Activated CD4-positive, alpha-beta memory T cell treated with anti-CD3 and anti-CD28 coated beads, Interleukin-2, amount 10 ng/mL, durations not matched to agents 7 days and 5 days (primary cell): ENCODE data around the gene CASS4. TPM values are rescaled to one million over a fixed set of nuclear protein-coding genes. Genes with fewer than 3 reads are reported as not detected.

Experiments used
- CTCF ChIA-PET: fragments of 350-600 bp; sonication (Branson Sonifier 250); formaldehyde crosslinking; loops from one replicate; lab custom pipeline; 2021; ENCODE audit warnings: antibody characterized with exemption, inconsistent platforms; lab: Charles Lee
- POLR2A ChIA-PET: fragments of 350-600 bp; sonication (Branson Sonifier 250); formaldehyde crosslinking; loops from one replicate; lab custom pipeline; 2021; ENCODE audit warnings: antibody characterized with exemption; lab: Charles Lee
- DNase-seq: peaks from one replicate; pipeline ENCODE4 v3.0.0-alpha.2; 2020
- H3K27ac Mint-ChIP-seq: one replicate; pipeline ENCODE4 v1.8.0; 2021; ENCODE audit warnings: mild to moderate bottlenecking, mixed read lengths
- H3K27me3 Mint-ChIP-seq: one replicate; pipeline ENCODE4 v1.8.0; 2021; ENCODE audit warnings: mixed read lengths
- H3K36me3 Mint-ChIP-seq: one replicate; pipeline ENCODE4 v1.8.0; 2021; ENCODE audit warnings: low read depth, mixed read lengths
- H3K4me1 Mint-ChIP-seq: one replicate; pipeline ENCODE4 v1.8.0; 2021; ENCODE audit warnings: mixed read lengths
- H3K4me3 Mint-ChIP-seq: one replicate; pipeline ENCODE4 v1.8.0; 2021; ENCODE audit warnings: mild to moderate bottlenecking, mixed read lengths
- H3K9me3 Mint-ChIP-seq: one replicate; pipeline ENCODE4 v1.8.0; 2021; ENCODE audit warnings: mixed read lengths
- total RNA-seq, 2 experiments: library from RNA; stranded (reverse); gene quantifications; one replicate each; pipeline ENCODE4 v1.2.3, GENCODE V29; 2021

CASS4 gene
- total RNA-seq, 2 experiments from 2014 or later: 13.2 TPM

- Mint-ChIP-seq H3K9me3 (no peaks in the 10 kb centered on the region), H3K36me3 (peaks cover 57% of the 10 kb centered on the region), H3K4me1 (peaks cover 82% of the 10 kb centered on the region), H3K27me3 (no peaks in the 10 kb centered on the region), H3K27ac (peak overlapping the region; percentile 84), H3K4me3 (peak overlapping the region; percentile 17)
- DNase-seq: no peak
- CTCF ChIA-PET: no interaction called here
- POLR2A ChIA-PET: interaction anchor here (2.0 to 6.2 kb wide), 5 partner anchors 10 to 46 kb away, joined by 8 to 50 read pairs (median 12); partner anchors contain the start of genes AURKA and CSTF1
These were observed 5.3 kb downstream of the CASS4 start for GRCh38 chr20:56417402-56417801.

GRCh38 chr20:56417911-56418310 lies 5.9 kb downstream of the CASS4 start:
- Mint-ChIP-seq H3K36me3 (peaks cover 53% of the 10 kb centered on the region), H3K9me3 (no peaks in the 10 kb centered on the region), H3K4me1 (peaks cover 82% of the 10 kb centered on the region), H3K27me3 (no peaks in the 10 kb centered on the region), H3K27ac (peak overlapping the region; percentile 84), H3K4me3 (peak overlapping the region; percentile 53)
- no peak for DNase-seq
- CTCF ChIA-PET: no interaction called here
- POLR2A ChIA-PET: interaction anchor here (1.3 to 6.2 kb wide), 7 partner anchors 9 to 51 kb away, joined by 6 to 50 read pairs (median 9); partner anchors contain the start of genes AURKA, CSTF1 and RTF2

DNA sequence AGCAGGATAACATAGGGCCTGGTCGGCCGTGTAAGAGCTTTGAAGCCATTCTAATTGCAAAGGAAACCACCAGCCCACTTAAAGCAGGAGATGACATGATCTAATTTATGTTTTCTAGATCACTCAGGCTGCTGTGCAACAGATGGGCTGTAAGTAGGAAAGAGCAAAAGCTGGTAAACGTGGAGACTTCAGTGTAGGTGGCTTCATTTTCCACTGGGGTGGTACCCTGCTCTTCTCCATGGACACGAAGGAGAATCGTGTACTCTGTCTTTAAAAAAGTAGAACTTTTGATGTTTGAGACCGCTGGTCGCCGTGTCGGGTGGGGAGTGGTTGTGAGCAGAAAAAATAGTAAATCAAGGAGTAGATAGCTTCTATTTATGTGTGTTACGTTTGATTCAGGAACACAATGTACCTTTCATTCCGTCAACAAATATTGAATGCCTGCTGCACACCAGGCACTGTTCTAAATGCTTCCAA lies 6.4 kb downstream of the CASS4 start:
- no peaks in the 10 kb centered on the region for H3K9me3 Mint-ChIP-seq
- ChIA-PET CTCF (no interaction called here), POLR2A (interaction anchor here (1.3 to 6.2 kb wide), 7 partner anchors 9 to 51 kb away, joined by 6 to 50 read pairs (median 9); partner anchors contain the start of genes AURKA, CSTF1 and RTF2)
- H3K4me3 Mint-ChIP-seq: peak overlapping the region; percentile 53
- H3K27me3 Mint-ChIP-seq: no peaks in the 10 kb centered on the region
- peaks cover 49% of the 10 kb centered on the region for H3K36me3 Mint-ChIP-seq
- no peak for DNase-seq
- peaks cover 84% of the 10 kb centered on the region for H3K4me1 Mint-ChIP-seq
- H3K27ac Mint-ChIP-seq: peak overlapping the region; percentile 84

DNA sequence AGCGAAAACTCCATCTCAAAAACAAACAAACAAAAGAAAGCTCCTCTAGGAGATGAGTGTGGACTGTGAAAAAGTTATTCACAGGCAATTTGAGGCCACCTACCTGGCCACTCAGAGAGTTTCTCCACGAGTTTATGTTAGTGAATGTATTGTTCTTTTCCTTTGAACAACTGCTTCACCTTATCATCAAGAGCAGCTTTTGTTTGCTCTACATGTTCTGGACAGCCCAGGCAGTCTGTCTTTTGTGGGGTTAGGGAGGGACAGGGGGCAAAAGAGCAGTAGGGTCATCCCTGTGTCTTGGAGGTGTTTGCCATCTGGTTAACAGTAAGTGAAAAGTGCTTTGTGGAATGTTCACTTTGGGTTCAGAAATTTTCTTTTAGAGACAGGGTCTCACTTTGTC lies 8.0 kb downstream of the CASS4 start:
- H3K27me3 Mint-ChIP-seq: no peaks in the 10 kb centered on the region
- no peak overlapping the region for H3K4me3 Mint-ChIP-seq
- no peak overlapping the region for H3K27ac Mint-ChIP-seq
- ChIA-PET POLR2A (interaction anchor here (0.9 to 6.2 kb wide), 4 partner anchors 9 to 28 kb away, joined by 3 to 50 read pairs (median 12); partner anchors contain the start of genes AURKA and CSTF1), CTCF (no interaction called here)
- DNase-seq: no peak
- H3K36me3 Mint-ChIP-seq: peaks cover 43% of the 10 kb centered on the region
- H3K9me3 Mint-ChIP-seq: no peaks in the 10 kb centered on the region
- peaks cover 77% of the 10 kb centered on the region for H3K4me1 Mint-ChIP-seq

DNA sequence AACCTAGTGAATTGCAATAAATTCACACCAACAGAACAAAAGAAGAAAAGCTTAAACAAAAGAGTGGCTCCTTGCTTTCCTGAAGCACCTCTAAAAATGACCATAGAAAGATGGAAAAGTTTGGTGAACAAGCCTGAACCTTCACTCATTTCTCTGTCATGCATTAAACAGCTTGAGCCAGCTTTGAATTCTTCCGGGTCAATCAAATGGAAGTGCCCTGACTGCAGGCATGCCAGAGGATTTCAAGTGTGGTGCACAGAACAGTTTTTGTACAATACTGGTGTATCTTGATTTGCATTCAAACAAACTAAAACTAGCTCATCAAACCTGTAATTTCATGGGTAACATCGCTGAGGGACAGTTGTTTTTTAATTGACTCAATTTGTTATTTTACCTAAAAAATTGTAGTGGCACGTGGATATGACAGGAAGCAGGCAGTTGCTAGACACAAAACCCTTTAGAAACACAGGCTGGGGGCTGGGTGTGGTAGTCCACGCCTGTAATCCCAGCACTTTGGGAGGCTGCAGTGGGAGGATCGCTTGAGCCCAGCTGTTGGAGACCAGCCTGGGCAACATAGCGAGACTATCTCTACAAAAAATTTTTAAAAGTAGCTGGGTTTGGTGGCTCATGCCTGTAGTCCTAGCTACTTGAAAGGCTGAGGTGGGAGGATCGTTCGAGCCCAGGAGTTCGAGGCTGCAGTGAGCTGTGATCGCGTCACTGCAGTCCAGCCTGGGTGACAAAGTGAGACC lies 9.1 kb downstream of the CASS4 start:
- ChIA-PET CTCF (interaction anchor here (1.1 to 1.2 kb wide), 2 partner anchors 9 to 95 kb away, joined by 3 to 5 read pairs; partner anchors contain the start of gene CASS4), POLR2A (interaction anchor here (0.9 to 3.8 kb wide), 5 partner anchors 8 to 33 kb away, joined by 3 to 28 read pairs (median 5); partner anchors contain the start of genes AURKA, CASS4 and CSTF1)
- Mint-ChIP-seq H3K9me3 (no peaks in the 10 kb centered on the region), H3K4me1 (peaks cover 75% of the 10 kb centered on the region), H3K36me3 (peaks cover 46% of the 10 kb centered on the region), H3K27me3 (no peaks in the 10 kb centered on the region), H3K27ac (peak overlapping the region; percentile 31), H3K4me3 (no peak overlapping the region)
- DNase-seq: no peak

DNA sequence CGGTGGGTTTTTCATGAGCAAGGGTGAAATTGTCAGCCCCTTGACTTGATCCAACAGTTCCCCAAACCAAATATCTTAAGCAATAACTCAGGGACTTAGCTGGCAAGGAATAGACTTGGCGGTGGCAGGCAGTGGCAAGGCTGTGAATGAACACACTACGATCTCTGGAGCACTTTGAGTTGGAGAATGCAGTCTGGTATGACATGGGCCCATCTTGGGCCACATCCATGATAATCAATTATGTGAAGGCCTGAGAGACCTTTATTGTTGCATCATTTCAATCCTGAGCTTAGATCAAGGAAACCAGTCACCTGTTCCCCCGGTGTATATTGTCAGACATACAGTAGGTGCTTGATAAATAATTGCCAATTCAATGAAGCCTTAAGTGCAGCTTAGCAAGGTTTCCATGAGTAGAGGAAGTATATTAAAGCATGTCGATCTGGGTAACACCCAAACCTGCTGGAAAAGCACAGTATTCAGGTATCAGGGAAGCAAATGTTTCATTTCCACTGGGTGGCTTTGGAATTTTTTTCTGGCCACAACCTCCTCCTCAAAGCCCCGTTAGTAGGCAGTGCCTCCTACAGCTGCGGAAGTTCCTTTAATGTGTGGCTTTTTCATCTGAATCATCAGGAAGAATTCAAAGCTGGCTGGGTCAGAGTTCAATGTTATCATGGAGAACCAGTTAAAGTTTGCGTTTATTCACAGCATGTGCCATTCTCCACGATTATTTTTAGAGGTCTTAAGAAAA lies 10.2 kb downstream of the CASS4 start:
- no peaks in the 10 kb centered on the region for H3K27me3 Mint-ChIP-seq
- peaks cover 40% of the 10 kb centered on the region for H3K36me3 Mint-ChIP-seq
- CTCF ChIA-PET: interaction anchor here (1.1 to 1.8 kb wide), 2 partner anchors 9 to 94 kb away, joined by 3 to 6 read pairs; no protein-coding TSS in a partner anchor
- no peak for DNase-seq
- no peaks in the 10 kb centered on the region for H3K9me3 Mint-ChIP-seq
- POLR2A ChIA-PET: interaction anchor here (0.9 to 3.8 kb wide), 7 partner anchors 10 to 47 kb away, joined by 3 to 28 read pairs (median 4); partner anchors contain the start of genes AURKA, CASS4 and CSTF1
- H3K4me3 Mint-ChIP-seq: peak overlapping the region; percentile 8
- H3K4me1 Mint-ChIP-seq: peaks cover 68% of the 10 kb centered on the region
- peak overlapping the region; percentile 52 for H3K27ac Mint-ChIP-seq

DNA sequence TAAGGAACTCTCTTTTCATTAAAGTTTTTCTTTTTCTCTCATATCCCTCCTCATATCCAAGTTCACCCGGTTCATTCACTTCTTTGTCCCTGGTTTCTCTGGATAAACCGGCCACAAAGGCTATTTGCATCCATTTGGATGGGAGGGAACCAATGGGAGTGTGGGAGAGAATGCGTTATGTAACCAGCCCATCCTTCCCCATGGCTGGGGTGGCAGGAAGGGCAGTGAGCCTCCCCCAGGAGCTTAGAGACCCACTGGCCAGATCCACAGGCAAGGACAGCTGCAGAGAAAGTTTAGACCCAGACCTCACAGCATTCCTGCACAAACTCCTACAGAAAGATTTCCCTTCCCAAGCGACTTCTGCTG lies 10.7 kb downstream of the CASS4 start:
- ChIA-PET POLR2A (interaction anchor here (0.9 to 3.8 kb wide), 7 partner anchors 10 to 47 kb away, joined by 3 to 28 read pairs (median 4); partner anchors contain the start of genes AURKA, CASS4 and CSTF1), CTCF (interaction anchor here (1.8 kb wide), 1 partner anchor 9 kb away, joined by 6 read pairs; no protein-coding TSS in a partner anchor)
- DNase-seq: no peak
- Mint-ChIP-seq H3K4me1 (peaks cover 68% of the 10 kb centered on the region), H3K9me3 (no peaks in the 10 kb centered on the region), H3K27me3 (no peaks in the 10 kb centered on the region), H3K36me3 (peaks cover 40% of the 10 kb centered on the region), H3K27ac (no peak overlapping the region), H3K4me3 (no peak overlapping the region)

DNA sequence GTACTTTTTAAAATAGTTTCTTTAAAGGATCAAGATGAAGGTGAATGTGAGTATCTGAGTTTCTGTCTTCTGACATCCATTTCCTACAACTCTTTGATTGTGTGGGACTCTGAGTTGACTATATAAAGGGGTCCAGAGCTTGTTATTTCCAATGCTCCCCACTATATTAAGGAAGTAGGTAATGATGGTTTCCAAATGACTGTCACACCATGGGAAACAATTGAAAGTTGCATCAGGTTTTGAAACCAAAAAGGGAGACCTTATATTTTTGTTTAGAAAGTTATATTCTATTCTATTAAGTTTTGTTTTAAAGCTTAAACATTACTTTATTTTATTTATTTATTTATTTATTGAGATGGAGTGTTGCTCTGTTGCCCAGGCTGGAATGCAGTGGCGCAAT lies 11.2 kb downstream of the CASS4 start:
- no peak for DNase-seq
- peaks cover 67% of the 10 kb centered on the region for H3K4me1 Mint-ChIP-seq
- no peaks in the 10 kb centered on the region for H3K27me3 Mint-ChIP-seq
- H3K4me3 Mint-ChIP-seq: no peak overlapping the region
- H3K9me3 Mint-ChIP-seq: no peaks in the 10 kb centered on the region
- CTCF ChIA-PET: interaction anchor here (1.8 kb wide), 1 partner anchor 10 kb away, joined by 6 read pairs; no protein-coding TSS in a partner anchor
- H3K36me3 Mint-ChIP-seq: peaks cover 38% of the 10 kb centered on the region
- H3K27ac Mint-ChIP-seq: no peak overlapping the region
- POLR2A ChIA-PET: interaction anchor here (0.9 to 3.8 kb wide), 6 partner anchors 11 to 46 kb away, joined by 3 to 28 read pairs (median 6); partner anchors contain the start of genes AURKA, CASS4 and CSTF1

DNA sequence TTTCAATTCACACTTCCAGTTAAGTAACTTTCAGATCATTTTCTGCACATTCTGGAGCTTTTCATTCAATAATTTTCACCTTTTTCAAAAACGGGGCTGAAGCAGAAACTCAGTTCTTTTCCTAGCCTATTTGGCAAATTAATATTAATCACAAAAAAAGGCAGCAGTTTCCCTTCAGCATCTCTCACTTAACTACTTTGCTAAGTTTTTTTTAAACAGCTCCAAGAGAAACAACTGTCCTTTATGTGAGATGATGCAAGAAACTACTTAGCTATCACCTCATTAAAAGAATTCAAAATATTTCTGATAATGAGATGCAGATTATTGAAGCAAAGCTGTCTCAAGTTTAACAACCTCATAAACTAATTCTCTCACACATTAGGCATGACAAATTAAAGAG lies 11.8 kb downstream of the CASS4 start:
- no peak overlapping the region for H3K4me3 Mint-ChIP-seq
- ChIA-PET POLR2A (interaction anchor here (1.8 to 3.8 kb wide), 2 partner anchors 11 to 31 kb away, joined by 7 to 28 read pairs; partner anchors contain the start of genes AURKA, CASS4 and CSTF1), CTCF (no interaction called here)
- no peak overlapping the region for H3K27ac Mint-ChIP-seq
- H3K36me3 Mint-ChIP-seq: peaks cover 34% of the 10 kb centered on the region
- H3K9me3 Mint-ChIP-seq: no peaks in the 10 kb centered on the region
- H3K27me3 Mint-ChIP-seq: no peaks in the 10 kb centered on the region
- no peak for DNase-seq
- peaks cover 67% of the 10 kb centered on the region for H3K4me1 Mint-ChIP-seq

DNA sequence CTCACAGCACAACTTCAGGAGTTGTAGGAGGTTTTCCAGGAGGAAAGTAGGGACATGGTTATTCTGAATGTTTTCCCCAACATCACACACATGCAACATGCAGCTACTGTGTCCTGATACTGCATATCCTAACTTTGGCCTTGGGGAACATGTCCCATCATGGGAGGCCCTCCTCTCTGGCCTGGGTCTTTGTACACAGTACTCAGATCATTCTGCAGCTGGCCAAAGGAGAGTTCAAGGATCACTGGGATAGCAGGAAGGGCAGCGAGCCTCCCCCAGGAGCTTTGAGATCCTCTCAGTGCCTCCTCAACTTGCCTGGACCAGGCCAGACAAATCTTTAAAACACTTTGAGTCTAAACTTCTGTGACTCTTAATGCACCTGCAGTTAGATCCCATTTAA lies 12.9 kb downstream of the CASS4 start:
- Mint-ChIP-seq H3K4me3 (no peak overlapping the region), H3K4me1 (peaks cover 71% of the 10 kb centered on the region), H3K36me3 (peaks cover 40% of the 10 kb centered on the region), H3K27ac (no peak overlapping the region), H3K9me3 (no peaks in the 10 kb centered on the region), H3K27me3 (no peaks in the 10 kb centered on the region)
- no peak for DNase-seq
- ChIA-PET CTCF (interaction anchor here (0.7 kb wide), 1 partner anchor 19 kb away, joined by 3 read pairs; no protein-coding TSS in a partner anchor), POLR2A (interaction anchor here (0.9 to 1.8 kb wide), 2 partner anchors 12 to 32 kb away, joined by 3 to 7 read pairs; partner anchors contain the start of genes AURKA and CSTF1)

DNA sequence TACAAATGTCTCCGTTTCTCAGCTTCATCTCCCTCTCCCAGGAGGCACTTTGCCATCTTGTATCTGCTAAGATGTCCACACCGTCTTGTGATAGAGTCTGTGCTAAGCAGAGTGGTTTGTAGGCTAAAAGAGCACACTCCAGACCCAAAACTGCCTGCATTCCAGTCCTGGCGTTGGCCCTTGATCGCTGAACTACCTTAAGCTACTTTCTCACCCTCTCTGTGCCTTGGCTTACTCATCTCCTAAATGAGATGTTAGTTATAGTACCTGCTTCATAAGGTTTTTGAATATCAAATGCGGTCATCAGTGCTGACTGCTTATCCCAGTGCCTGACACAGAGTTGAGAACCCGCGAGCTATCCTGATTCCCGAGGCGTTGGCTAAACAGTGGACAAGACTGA lies 14.0 kb downstream of the CASS4 start:
- POLR2A ChIA-PET: interaction anchor here (0.7 to 1.6 kb wide), 2 partner anchors 8 to 13 kb away, joined by 3 to 8 read pairs; no protein-coding TSS in a partner anchor
- CTCF ChIA-PET: no interaction called here
- H3K9me3 Mint-ChIP-seq: no peaks in the 10 kb centered on the region
- no peak overlapping the region for H3K4me3 Mint-ChIP-seq
- H3K27ac Mint-ChIP-seq: no peak overlapping the region
- DNase-seq: no peak
- H3K4me1 Mint-ChIP-seq: peaks cover 71% of the 10 kb centered on the region
- peaks cover 44% of the 10 kb centered on the region for H3K36me3 Mint-ChIP-seq
- no peaks in the 10 kb centered on the region for H3K27me3 Mint-ChIP-seq

DNA sequence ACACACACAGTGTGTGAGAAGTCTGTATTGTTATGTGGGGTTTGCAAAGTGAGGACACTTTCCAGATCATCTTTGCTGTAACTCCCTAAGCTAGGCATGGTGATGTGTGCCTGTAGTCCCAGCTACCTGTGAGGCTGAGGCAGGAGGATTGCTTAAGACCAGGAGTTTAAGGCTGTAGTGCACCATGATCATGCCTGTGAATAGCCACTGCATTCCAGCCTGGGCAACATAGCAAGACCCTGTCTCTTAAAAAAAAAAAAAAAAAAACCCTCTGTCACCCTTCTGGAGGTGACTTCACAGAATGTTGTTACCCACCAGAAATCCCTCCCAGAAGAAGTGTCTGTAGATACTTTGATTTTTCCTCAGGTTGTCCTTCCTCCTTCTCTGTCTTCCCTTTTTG lies 14.9 kb downstream of the CASS4 start:
- no peak for DNase-seq
- CTCF ChIA-PET: no interaction called here
- Mint-ChIP-seq H3K27me3 (no peaks in the 10 kb centered on the region), H3K36me3 (peaks cover 43% of the 10 kb centered on the region), H3K27ac (no peak overlapping the region), H3K4me1 (peaks cover 63% of the 10 kb centered on the region), H3K4me3 (no peak overlapping the region), H3K9me3 (no peaks in the 10 kb centered on the region)
- POLR2A ChIA-PET: interaction anchor here (0.7 to 2.5 kb wide), 3 partner anchors 9 to 15 kb away, joined by 3 to 16 read pairs (median 8); partner anchors contain the start of gene CASS4
